ENCODE results near the gene NLRP9. TPM values are rescaled to one million over a fixed set of nuclear protein-coding genes. Genes with fewer than 3 reads are reported as not detected.
A peak's percentile ranks its signal among the peaks of the same experiment; 100 is the strongest.

Gene NLRP9
- total and polyA plus RNA-seq, 2 experiments from 2014 or later = not detected

- Histone ChIP-seq H3K27ac (peak overlapping the region; percentile 98), H2AFZ (no peak overlapping the region), H3K27me3 (no peaks in the 10 kb centered on the region), H3K9me2 (replicated peaks; ENCODE audit: insufficient read depth) (no peaks in the 10 kb centered on the region), H4K20me1 (ENCODE audit: insufficient read depth, poor library complexity, severe bottlenecking) (peaks cover 28% of the 10 kb centered on the region), H3K79me2 (peaks cover 69% of the 10 kb centered on the region), H3K36me3 (replicated peaks; ENCODE audit: insufficient read depth, low read depth) (no peaks in the 10 kb centered on the region), H3K4me2 (peak overlapping the region; percentile 69), H3K4me1 (ENCODE audit: insufficient read depth) (peaks cover 25% of the 10 kb centered on the region), H3K4me3 (no peak overlapping the region), H3K9me3 (ENCODE audit: low read depth) (no peaks in the 10 kb centered on the region)
- no peak for TF ChIP-seq EZH2phosphoT487 (IDR thresholded peaks at IDR 0.05; ENCODE audit: low read depth, severe bottlenecking, unreplicated experiment)
- TF ChIP-seq, protein P1, sequence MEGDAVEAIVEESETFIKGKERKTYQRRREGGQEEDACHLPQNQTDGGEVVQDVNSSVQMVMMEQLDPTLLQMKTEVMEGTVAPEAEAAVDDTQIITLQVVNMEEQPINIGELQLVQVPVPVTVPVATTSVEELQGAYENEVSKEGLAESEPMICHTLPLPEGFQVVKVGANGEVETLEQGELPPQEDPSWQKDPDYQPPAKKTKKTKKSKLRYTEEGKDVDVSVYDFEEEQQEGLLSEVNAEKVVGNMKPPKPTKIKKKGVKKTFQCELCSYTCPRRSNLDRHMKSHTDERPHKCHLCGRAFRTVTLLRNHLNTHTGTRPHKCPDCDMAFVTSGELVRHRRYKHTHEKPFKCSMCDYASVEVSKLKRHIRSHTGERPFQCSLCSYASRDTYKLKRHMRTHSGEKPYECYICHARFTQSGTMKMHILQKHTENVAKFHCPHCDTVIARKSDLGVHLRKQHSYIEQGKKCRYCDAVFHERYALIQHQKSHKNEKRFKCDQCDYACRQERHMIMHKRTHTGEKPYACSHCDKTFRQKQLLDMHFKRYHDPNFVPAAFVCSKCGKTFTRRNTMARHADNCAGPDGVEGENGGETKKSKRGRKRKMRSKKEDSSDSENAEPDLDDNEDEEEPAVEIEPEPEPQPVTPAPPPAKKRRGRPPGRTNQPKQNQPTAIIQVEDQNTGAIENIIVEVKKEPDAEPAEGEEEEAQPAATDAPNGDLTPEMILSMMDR (IDR thresholded peaks at IDR 0.05; ENCODE audit: poor library complexity) = no peak
- TF ChIP-seq EZH2 (IDR thresholded peaks at IDR 0.05; ENCODE audit: borderline replicate concordance) = no peak
- 98% methylated on average over 51 of the region's 60 CpGs for WGBS (ENCODE audit: low lambda C conversion rate, missing lambda C conversion rate)
- DNase-seq (ENCODE audit: low spot score) = no peak
These were observed 53.1 kb downstream of the NLRP9 start for GRCh38 chr19:55684946-55685681.

GRCh38 chr19:55683449-55684261 lies 54.5 kb downstream of the NLRP9 start:
- Histone ChIP-seq H3K4me2 (peak overlapping the region; percentile 69), H3K9me3 (ENCODE audit: low read depth) (no peaks in the 10 kb centered on the region), H3K27ac (peak overlapping the region; percentile 98), H3K9me2 (replicated peaks; ENCODE audit: insufficient read depth) (no peaks in the 10 kb centered on the region), H3K27me3 (no peaks in the 10 kb centered on the region), H3K4me3 (no peak overlapping the region), H3K79me2 (peaks cover 83% of the 10 kb centered on the region), H4K20me1 (ENCODE audit: insufficient read depth, poor library complexity, severe bottlenecking) (peaks cover 41% of the 10 kb centered on the region), H3K36me3 (replicated peaks; ENCODE audit: insufficient read depth, low read depth) (no peaks in the 10 kb centered on the region), H3K4me1 (ENCODE audit: insufficient read depth) (peaks cover 25% of the 10 kb centered on the region), H2AFZ (no peak overlapping the region)
- 67% methylated on average over 22 of the region's 22 CpGs for WGBS (ENCODE audit: low lambda C conversion rate, missing lambda C conversion rate)
- peak; percentile 73 for DNase-seq (ENCODE audit: low spot score)
- TF ChIP-seq EZH2phosphoT487 (IDR thresholded peaks at IDR 0.05; ENCODE audit: low read depth, severe bottlenecking, unreplicated experiment) (no peak), EZH2 (IDR thresholded peaks at IDR 0.05; ENCODE audit: borderline replicate concordance) (no peak)
- TF ChIP-seq, protein P1 (IDR thresholded peaks at IDR 0.05; ENCODE audit: poor library complexity) = no peak

DNA sequence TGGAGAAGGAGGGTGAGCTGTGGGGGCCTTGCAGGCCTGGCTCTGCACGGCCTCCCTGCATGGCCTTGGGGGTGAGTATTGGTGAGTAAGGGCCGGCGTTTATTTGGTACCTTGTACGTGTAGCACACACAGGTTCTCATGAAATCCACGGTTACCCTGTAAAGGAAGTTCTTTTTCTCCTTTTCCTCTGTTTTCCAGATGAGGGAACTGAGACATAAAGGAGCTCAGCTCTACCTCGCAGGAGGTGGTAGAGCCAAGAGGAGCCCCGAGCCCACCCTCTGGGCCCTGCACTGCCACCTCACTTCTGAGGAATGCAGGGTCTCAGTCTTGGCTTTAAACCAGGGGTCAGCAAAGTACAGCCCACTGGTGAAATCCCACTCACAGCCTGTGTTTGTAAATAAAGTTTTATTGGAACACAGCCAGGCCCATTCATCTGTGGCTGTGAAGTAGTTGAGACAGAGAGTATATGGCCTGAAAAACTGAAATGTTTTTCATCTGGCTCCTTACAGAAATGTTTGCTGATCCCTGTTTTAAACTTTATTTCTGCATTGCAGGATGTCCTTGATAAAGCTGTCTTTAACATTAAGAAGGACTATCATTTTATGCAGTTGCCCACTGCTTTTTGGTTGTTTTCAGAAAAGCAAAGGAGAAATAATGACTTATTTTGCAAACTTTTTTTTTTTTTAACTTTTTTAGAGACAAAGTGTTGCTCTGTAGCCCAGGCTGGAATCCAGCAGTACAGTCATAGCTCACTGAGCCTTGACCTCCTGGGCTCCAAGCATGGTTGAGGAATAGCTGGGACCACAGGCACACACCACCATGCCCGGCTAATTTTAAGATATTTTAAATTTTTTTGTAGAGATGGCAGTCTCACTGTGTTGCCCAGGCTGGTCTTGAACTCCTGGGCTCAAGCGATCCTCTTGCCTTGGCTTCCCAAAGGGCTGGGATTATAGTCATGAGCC lies 56.8 kb downstream of the NLRP9 start:
- DNase-seq (ENCODE audit: low spot score) = no peak
- peaks cover 92% of the 10 kb centered on the region for H3K79me2 ChIP-seq
- no peak overlapping the region for H3K4me3 ChIP-seq
- no peaks in the 10 kb centered on the region for H3K36me3 ChIP-seq (replicated peaks; ENCODE audit: insufficient read depth, low read depth)
- no peak overlapping the region for H3K4me2 ChIP-seq
- TF ChIP-seq, protein P1 (IDR thresholded peaks at IDR 0.05; ENCODE audit: poor library complexity) = no peak
- TF ChIP-seq EZH2 (IDR thresholded peaks at IDR 0.05; ENCODE audit: borderline replicate concordance) = no peak
- peaks cover 53% of the 10 kb centered on the region for H4K20me1 ChIP-seq (ENCODE audit: insufficient read depth, poor library complexity, severe bottlenecking)
- H3K9me2 ChIP-seq (replicated peaks; ENCODE audit: insufficient read depth) = no peaks in the 10 kb centered on the region
- no peaks in the 10 kb centered on the region for H3K9me3 ChIP-seq (ENCODE audit: low read depth)
- H3K27ac ChIP-seq = no peak overlapping the region
- WGBS (ENCODE audit: low lambda C conversion rate, missing lambda C conversion rate) = 91% methylated on average over 9 of the region's 9 CpGs
- peaks cover 41% of the 10 kb centered on the region for H3K4me1 ChIP-seq (ENCODE audit: insufficient read depth)
- H2AFZ ChIP-seq = no peak overlapping the region
- H3K27me3 ChIP-seq = no peaks in the 10 kb centered on the region
